Stimulated activated CD8-positive, alpha-beta memory T cell treated with anti-CD3 and anti-CD28 coated beads, Interleukin-4, amount 100 ng/mL, for 48 hours (primary cell): Measurements from ENCODE around the gene LGALS1.

Experiments used
- DNase-seq: peaks from one replicate; pipeline ENCODE4 v3.0.0-alpha.2; 2020

Gene LGALS1

GRCh38 chr22:37664249-37665101 lies 11.0 kb upstream of the LGALS1 start:
- DNase-seq: no peak

GRCh38 chr22:37665487-37665886 lies 9.9 kb upstream of the LGALS1 start:
- DNase-seq: no peak

GRCh38 chr22:37669586-37669985 lies 5.8 kb upstream of the LGALS1 start:
- no peak for DNase-seq

GRCh38 chr22:37672206-37672919 lies 3.1 kb upstream of the LGALS1 start:
- DNase-seq: no peak

GRCh38 chr22:37672920-37673455 lies 2.4 kb upstream of the LGALS1 start:
- peak; percentile 50 for DNase-seq

GRCh38 chr22:37674248-37674647 lies 1.2 kb upstream of the LGALS1 start:
- no peak for DNase-seq

GRCh38 chr22:37675930-37676735 lies 697 bp downstream of the LGALS1 start:
- peak; percentile 54 for DNase-seq

GRCh38 chr22:37676736-37677492 lies 1.5 kb downstream of the LGALS1 start:
- DNase-seq: peak; percentile 95

- DNase-seq: no peak
Measured at GRCh38 chr22:37677493-37677974, 2.1 kb downstream of the LGALS1 start.

GRCh38 chr22:37678372-37678771 lies 2.9 kb downstream of the LGALS1 start:
- no peak for DNase-seq

- no peak for DNase-seq
Measured at GRCh38 chr22:37679670-37680069, 4.2 kb downstream of the LGALS1 start.

- no peak for DNase-seq
Measured at GRCh38 chr22:37680191-37680851, 4.9 kb downstream of the LGALS1 start.

GRCh38 chr22:37681001-37681424 lies 5.6 kb downstream of the LGALS1 start:
- no peak for DNase-seq

GRCh38 chr22:37681556-37682049 lies 6.2 kb downstream of the LGALS1 start:
- DNase-seq: peak; percentile 83

GRCh38 chr22:37684803-37685615 lies 9.6 kb downstream of the LGALS1 start:
- DNase-seq: no peak

- DNase-seq: peak; percentile 85
Measured at GRCh38 chr22:37686002-37686982, 10.9 kb downstream of the LGALS1 start, which contains the start of gene NOL12. Gene NOL12 (plus strand): TSS chr22:37686343. CDS start chr22:37686393, 50 bp downstream.

GRCh38 chr22:37690407-37690806 lies 15.0 kb downstream of the LGALS1 start:
- no peak for DNase-seq

GRCh38 chr22:37690901-37691504 lies 15.6 kb downstream of the LGALS1 start:
- DNase-seq: no peak
